SKM-1 (cell line): ENCODE results near the gene HPGDS.
"Not testable (repeated sequence)": the region's sequence is repeated elsewhere in the genome, so short reads cannot be mapped to it uniquely, and the experiment has no call there.

Experiments used
- DNase-seq: peaks from one replicate; lab custom pipeline; 2025; ENCODE audit not compliant: unreplicated experiment; lab: John Stamatoyannopoulos, UW

Gene HPGDS

GRCh38 chr4:94329933-94330332 is 12.7 kb downstream of the HPGDS start:
- no peak for DNase-seq

GRCh38 chr4:94325835-94326234 is 16.8 kb downstream of the HPGDS start:
- no peak for DNase-seq

- DNase-seq, result not testable (repeated sequence)
Observed at GRCh38 chr4:94319927-94320326, 22.7 kb downstream of the HPGDS start.

- DNase-seq, result no peak
Observed at GRCh38 chr4:94307231-94307871, 35.3 kb downstream of the HPGDS start.

DNA sequence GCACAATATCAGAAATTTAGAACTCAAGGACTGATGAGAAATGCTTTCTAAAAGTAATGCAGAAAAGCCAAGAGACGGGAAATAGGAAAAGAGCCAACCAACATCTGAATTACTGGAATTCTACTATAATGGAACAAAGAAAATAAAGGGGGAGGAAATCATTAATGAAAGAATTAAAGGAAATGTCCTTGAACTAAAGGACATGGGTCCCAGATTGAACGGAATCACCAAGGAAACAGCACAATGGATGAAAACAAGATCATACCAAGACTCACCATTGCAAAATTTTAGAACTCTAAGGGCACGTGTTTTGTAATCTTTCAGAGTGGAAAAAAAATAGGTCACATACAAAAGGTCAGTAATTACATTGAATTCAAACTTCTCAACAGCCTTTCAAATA is 35.9 kb downstream of the HPGDS start:
- DNase-seq, result no peak

DNA sequence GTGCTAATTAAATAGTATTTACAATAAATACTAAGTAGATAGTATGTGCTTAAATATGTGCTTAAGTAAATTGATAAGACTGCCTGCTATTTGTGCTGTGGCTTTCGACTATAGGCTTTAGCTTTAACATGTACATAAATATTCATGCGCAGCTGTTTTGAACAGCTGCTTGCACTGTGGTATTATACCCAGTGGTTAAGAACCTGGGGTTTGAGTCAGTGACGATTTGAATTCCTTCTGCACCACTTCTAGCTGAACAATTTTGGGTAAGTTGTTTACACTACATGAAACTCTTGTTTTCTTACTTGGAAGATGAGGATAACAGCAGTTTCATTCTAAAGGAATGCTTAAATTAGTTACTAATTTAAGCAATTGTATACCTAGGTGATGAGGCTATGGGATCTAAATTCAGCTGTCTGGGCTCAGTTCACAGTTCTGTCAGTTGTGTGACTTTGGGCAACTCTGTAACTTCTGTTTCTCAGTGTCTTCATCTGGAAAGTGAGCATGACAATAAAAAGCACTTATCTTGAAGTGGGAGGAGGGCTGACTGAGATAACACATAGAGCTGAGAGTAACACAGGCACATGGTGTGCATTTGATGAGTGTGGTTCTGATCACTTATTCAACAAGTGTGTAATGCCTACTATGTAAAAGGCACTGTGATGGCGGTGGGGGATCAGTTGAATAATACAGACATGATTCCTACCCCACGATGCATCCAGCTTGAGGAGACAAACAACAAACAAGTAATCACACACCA is 37.0 kb downstream of the HPGDS start:
- no peak for DNase-seq

DNA sequence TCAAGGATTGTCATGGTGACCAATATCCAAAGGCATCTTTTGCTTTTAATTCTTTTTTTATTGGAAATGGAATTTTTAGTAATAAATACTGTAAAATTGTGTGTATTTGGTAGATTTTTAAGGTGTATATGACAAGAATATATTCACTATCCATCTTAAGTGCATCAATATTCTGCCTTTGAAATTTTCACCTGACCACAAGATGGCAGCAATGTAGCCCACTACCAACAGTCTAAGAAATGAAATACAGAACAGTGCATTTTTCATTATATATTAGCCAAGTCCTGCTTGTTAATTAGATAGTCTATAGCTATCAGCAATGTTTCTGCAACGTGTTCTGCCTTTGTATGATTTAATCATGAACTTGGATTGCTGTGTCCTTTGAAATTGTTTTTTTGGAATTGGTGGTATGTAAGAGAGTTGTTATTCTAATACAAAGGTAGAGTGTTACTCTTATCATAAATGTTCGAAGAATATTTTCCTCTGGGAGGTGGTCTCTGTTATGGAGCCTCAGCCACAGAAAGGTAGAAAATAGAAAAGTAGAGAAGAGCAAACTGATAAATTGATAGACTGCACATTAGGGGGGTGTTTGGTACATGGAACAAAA is 38.2 kb downstream of the HPGDS start:
- DNase-seq, result no peak

GRCh38 chr4:94302191-94302590 is 40.4 kb downstream of the HPGDS start:
- DNase-seq, result no peak

DNA sequence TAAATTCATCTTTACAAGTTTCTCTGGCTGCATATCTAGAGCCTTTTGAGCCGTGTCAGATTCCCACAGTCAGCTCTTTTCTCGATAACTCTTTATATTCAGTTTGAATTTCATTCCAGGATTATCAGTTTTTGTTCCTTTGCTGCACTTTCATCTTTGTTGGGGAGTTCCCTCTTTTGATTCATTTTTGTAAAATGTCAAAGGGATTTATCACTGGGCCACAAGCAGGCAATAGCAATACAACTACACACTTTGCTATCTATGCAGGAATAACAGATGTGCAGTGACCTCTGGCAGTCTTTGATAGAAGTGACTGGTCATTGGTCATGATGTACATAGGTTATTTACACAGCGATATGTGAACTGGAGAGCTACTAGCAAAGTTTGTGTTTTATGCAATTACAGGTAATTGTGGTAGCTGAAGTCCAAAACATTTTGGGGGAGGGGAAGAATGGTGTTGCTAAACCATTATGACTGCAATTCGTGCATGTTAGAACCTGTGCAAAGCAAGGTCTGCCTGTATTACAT is 43.8 kb downstream of the HPGDS start:
- DNase-seq, result no peak

DNA sequence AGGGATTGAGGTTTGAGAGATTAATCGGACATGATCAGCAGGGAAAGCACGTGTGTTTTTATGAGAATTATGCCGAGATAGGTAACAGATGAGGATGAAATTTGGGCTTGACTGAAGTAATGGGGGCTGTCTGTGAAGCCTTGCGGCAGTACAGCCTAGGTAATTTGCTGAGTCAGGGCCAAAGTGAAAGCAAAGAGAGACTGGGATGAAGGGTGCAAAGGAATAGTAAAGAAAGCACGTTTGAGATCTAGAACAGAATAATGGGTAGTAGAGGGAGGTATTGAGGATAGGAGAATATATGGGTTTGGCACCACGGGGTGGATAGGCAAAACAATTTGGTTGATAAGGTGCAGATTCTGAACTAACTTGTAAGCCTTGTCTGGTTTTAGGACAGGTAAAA is 47.2 kb downstream of the HPGDS start:
- not testable (repeated sequence) for DNase-seq

- DNase-seq, result not testable (repeated sequence)
Observed at GRCh38 chr4:94293981-94294380, 48.7 kb downstream of the HPGDS start.

DNA sequence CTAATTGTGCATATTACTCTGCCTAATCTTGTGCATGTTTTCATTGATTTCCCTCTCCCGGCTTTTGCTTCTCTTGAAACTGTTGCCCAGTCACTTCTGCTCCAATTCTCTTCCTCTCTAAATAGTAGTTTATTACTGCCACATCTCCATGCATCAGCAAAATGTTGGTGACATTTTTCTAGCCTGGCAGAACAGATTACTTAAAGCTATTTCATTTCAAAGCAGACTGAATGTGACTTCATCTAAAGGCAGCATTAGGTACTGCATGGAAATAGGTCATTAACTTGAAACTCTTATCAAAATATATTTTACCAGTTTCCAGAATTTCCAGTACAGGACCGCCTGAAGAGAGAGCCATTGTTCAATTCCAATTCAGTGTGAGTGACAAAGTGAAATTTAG is 52.4 kb downstream of the HPGDS start:
- no peak for DNase-seq

GRCh38 chr4:94285666-94286065 is 57.0 kb downstream of the HPGDS start:
- DNase-seq, result no peak

DNA sequence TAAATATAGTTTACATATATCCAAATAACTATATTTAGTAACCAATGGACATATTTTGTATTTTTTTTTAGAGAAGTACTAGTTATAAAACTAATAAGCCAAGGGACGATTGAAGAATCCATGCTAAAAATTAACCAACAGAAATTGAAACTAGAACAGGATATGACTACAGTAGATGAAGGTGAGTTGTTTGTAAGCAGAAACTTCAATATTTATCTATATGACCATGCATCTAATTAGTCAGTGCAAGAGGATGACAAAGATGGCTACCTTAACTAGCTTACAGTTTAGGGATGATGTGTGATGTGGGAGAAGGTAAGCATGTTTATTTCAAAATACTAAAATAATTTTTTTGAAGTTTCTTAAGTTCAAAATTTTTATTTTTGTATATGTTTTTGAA is 57.7 kb downstream of the HPGDS start:
- DNase-seq, result no peak

DNA sequence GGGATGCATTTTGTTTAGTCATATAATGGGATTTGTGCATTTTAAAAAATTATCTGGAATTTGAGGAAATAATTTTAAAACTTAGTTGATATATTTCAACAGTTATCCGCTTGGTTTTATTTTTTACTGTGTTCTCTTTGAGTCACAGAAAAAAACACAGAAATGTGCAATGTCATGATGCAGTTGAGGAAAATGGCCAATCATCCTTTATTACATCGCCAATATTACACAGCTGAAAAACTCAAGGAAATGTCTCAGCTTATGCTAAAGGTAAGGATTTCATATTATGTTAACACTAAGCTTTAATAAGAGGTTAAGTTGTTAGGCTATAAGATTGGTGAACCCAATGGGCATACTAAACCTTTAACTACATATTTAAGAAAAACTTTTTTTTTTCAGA is 63.9 kb downstream of the HPGDS start:
- no peak for DNase-seq

DNA sequence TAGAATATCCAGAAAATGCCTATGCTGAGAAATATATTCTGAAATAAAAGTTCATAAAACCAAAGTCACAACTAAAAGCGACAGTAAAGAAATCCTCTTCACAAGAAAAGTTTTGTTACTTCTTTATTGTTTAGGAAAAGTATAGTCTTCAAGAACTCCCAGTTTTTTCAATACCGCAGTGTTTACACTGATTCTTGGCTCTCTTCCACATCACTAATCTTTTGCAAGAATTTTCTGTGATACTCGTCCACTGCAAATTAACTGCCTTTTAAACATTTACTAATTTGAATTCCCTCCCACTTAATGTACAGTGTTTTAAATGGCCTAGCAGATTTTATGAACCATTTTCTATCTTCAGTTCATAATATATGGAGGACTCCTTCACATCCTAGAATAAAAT is 65.1 kb downstream of the HPGDS start:
- no peak for DNase-seq

- no peak for DNase-seq
Observed at GRCh38 chr4:94276204-94276603, 66.4 kb downstream of the HPGDS start.

DNA sequence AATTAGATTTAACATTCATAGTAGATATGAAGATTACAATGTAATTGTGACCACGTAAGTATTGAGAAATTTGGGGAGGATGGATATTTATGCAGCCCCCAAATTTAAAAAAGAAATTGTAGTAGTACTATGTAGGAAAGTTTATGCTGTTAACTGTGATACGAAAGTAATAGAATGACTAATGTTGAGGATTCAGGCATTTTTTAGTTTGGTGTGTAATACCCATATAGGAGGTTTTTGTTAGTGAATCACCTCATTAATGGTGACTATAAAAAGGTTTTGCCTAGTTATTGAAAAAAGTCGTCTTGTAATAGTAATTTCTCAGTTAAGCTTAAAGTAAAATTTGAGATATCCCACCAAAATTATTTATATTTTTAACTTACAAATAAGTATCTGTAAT is 67.7 kb downstream of the HPGDS start:
- no peak for DNase-seq

DNA sequence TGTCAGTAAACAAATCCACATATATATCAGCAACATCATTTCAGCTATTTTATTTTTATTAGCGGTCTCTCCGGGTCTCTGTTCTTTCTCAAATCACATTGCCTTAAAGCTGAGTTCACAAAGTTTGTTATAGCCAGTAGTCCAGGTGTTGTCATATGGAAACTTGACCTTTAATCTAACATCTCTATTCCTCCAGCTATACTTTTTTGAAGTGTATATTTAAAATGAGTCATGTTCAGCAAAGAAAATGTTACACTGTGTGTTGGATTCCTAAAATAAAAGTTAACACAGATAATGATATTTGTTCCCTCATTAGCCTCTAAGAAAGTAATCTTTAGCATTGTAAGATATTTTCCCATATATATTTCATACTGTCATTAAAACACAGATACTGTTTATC is 71.4 kb downstream of the HPGDS start:
- DNase-seq, result no peak

- DNase-seq, result no peak
Observed at GRCh38 chr4:94267037-94267436, 75.6 kb downstream of the HPGDS start.

DNA sequence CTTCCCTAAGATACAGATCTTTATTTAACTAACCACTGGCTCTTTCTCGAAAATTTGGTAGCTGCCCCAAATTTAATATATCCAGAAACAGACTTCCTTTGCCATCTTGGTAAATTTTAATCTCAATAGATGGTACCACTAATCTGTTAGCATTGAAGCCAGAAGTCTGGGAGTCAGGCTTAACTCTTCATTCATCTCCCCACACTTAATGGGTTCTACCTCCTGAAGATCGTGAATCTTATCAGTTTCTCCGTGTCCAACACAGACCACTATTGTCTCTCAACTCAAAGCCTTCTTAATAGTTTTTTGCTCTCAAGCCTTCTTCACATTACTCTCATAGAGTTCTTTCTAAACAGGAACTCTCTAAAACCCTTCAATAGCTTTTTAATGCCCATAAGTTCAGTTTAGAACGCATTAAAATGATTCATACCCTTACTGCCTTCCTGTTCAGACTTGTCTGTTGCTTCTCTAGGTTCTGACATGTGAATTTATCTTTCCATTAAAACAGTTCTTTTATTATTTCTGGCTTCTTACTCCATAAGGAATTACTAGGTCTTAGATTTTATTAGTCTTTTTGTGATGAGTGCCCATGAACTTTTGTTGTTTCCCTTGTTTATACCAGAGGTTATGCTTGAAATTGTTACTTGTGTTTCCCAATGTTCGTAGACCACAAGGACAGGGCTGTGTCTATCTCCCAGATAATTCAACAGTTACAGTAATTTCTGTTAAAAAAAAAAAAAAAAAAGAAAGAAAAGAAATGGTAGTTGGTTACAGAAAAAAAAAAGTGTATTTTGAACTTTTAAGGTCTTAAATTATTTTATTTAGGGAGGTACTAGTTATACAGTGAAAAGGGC is 80.2 kb downstream of the HPGDS start:
- DNase-seq, result no peak
